ENCODE measurements around the gene SUGCT. TPM values are rescaled to one million over a fixed set of nuclear protein-coding genes. Genes with fewer than 3 reads are reported as not detected.

The SUGCT gene
- total RNA-seq, 2 experiments from 2014 or later: 0.95 to 1.2 TPM

GRCh38 chr7:40197527-40197926, 62.7 kb downstream of the SUGCT start:
- Histone ChIP-seq H3K9me3 (ENCODE audit: control insufficient read depth in 1 of 2, insufficient read depth in 1 of 2, low read length in 2 of 2) (no peaks in the 10 kb centered on the region), H3K27ac (ENCODE audit: low read depth in 1 of 2, low read length in 2 of 2) (no peak overlapping the region), H3K4me1 (ENCODE audit: insufficient read depth, low read length) (no peaks in the 10 kb centered on the region), H3K27me3 (ENCODE audit: control insufficient read depth in 1 of 2, insufficient read depth in 2 of 2, low read length in 2 of 2) (no peaks in the 10 kb centered on the region), H3K36me3 (ENCODE audit: insufficient read depth, low read length) (no peaks in the 10 kb centered on the region), H3K4me3 (ENCODE audit: low read length) (no peak overlapping the region)
- ATAC-seq (ENCODE audit: poor library complexity) (no peak), DNase-seq (no peak)
- H3K4me3 Mint-ChIP-seq: no peak overlapping the region
- no peak overlapping the region for H3K27ac Mint-ChIP-seq
- no peak for TF ChIP-seq CTCF (IDR thresholded peaks at IDR 0.05)
- CTCF ChIA-PET: no interaction called here
- POLR2A ChIA-PET: no interaction called here
- H3K9me3 Mint-ChIP-seq: no peaks in the 10 kb centered on the region
- no peaks in the 10 kb centered on the region for H3K27me3 Mint-ChIP-seq
- H3K36me3 Mint-ChIP-seq (ENCODE audit: low read depth): no peaks in the 10 kb centered on the region
- H3K4me1 Mint-ChIP-seq (ENCODE audit: low read depth): no peaks in the 10 kb centered on the region
- intact Hi-C loops (cut with DNase I, micrococcal nuclease): no loop called here

- Histone ChIP-seq H3K36me3 (ENCODE audit: insufficient read depth, low read length) (no peaks in the 10 kb centered on the region), H3K27ac (ENCODE audit: low read depth in 1 of 2, low read length in 2 of 2) (no peak overlapping the region), H3K4me3 (ENCODE audit: low read length) (no peak overlapping the region), H3K4me1 (ENCODE audit: insufficient read depth, low read length) (no peaks in the 10 kb centered on the region), H3K9me3 (ENCODE audit: control insufficient read depth in 1 of 2, insufficient read depth in 1 of 2, low read length in 2 of 2) (no peaks in the 10 kb centered on the region), H3K27me3 (ENCODE audit: control insufficient read depth in 1 of 2, insufficient read depth in 2 of 2, low read length in 2 of 2) (no peaks in the 10 kb centered on the region)
- DNase-seq: no peak
- no peak for ATAC-seq (ENCODE audit: poor library complexity)
- H3K27ac Mint-ChIP-seq: no peak overlapping the region
- no peaks in the 10 kb centered on the region for H3K9me3 Mint-ChIP-seq
- H3K36me3 Mint-ChIP-seq (ENCODE audit: low read depth): no peaks in the 10 kb centered on the region
- no peak overlapping the region for H3K4me3 Mint-ChIP-seq
- no peak for TF ChIP-seq CTCF (IDR thresholded peaks at IDR 0.05)
- intact Hi-C loops (cut with DNase I, micrococcal nuclease): no loop called here
- ChIA-PET POLR2A (no interaction called here), CTCF (no interaction called here)
- H3K4me1 Mint-ChIP-seq (ENCODE audit: low read depth): no peaks in the 10 kb centered on the region
- H3K27me3 Mint-ChIP-seq: no peaks in the 10 kb centered on the region
Measured at GRCh38 chr7:40199076-40199802, 64.4 kb downstream of the SUGCT start.

- no peaks in the 10 kb centered on the region for H3K36me3 Mint-ChIP-seq (ENCODE audit: low read depth)
Measured at GRCh38 chr7:40200791-40201190, 66.0 kb downstream of the SUGCT start.

More at GRCh38 chr7:40200791-40201190, 66.0 kb downstream of the SUGCT start:
- Mint-ChIP-seq H3K27ac (no peak overlapping the region), H3K9me3 (no peaks in the 10 kb centered on the region), H3K27me3 (no peaks in the 10 kb centered on the region), H3K4me3 (no peak overlapping the region), H3K4me1 (ENCODE audit: low read depth) (no peaks in the 10 kb centered on the region)
- no peak overlapping the region for H3K27ac ChIP-seq (ENCODE audit: low read depth in 1 of 2, low read length in 2 of 2)
- H3K4me1 ChIP-seq (ENCODE audit: insufficient read depth, low read length): no peaks in the 10 kb centered on the region
- no peak for TF ChIP-seq CTCF (IDR thresholded peaks at IDR 0.05)
- ATAC-seq (ENCODE audit: poor library complexity) (no peak), DNase-seq (no peak)
- no peaks in the 10 kb centered on the region for H3K27me3 ChIP-seq (ENCODE audit: control insufficient read depth in 1 of 2, insufficient read depth in 2 of 2, low read length in 2 of 2)
- intact Hi-C loops (cut with DNase I, micrococcal nuclease): no loop called here
- ChIA-PET POLR2A (interaction anchor here (1.0 kb wide), 1 partner anchor 11 kb away, joined by 3 read pairs; no protein-coding TSS in a partner anchor), CTCF (no interaction called here)
- no peaks in the 10 kb centered on the region for H3K36me3 ChIP-seq (ENCODE audit: insufficient read depth, low read length)
- no peak overlapping the region for H3K4me3 ChIP-seq (ENCODE audit: low read length)
- H3K9me3 ChIP-seq (ENCODE audit: control insufficient read depth in 1 of 2, insufficient read depth in 1 of 2, low read length in 2 of 2): no peaks in the 10 kb centered on the region
